Measurements from ENCODE around the gene FUT8. TPM values are rescaled to one million over a fixed set of nuclear protein-coding genes. Genes with fewer than 3 reads are reported as not detected.

FUT8 gene
- total and polyA plus RNA-seq, 2 experiments from 2014 or later = 26.6 to 67.5 TPM

DNA sequence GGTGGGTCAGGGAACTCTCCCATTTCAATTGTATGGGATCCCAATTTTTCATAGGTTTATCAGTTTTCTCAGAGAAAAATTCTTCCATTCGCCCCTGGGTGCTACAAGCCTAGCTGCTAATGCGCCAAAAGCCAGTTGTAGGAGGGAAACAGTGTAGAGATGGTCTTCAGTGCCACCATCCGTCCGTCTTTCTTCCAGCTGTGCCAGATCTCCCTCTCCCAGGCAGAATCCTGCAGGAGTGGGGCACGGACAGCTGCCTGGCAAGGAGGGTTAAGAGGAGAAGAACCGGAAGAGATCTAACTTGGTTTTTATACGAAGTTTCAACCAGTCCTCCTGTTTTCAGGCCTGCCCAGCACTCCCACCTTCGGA is 38.9 kb upstream of the FUT8 start:
- 80% methylated on average over 8 of the region's 8 CpGs for WGBS (ENCODE audit: low lambda C conversion rate, missing lambda C conversion rate)
- H3K4me3 ChIP-seq = no peak overlapping the region

DNA sequence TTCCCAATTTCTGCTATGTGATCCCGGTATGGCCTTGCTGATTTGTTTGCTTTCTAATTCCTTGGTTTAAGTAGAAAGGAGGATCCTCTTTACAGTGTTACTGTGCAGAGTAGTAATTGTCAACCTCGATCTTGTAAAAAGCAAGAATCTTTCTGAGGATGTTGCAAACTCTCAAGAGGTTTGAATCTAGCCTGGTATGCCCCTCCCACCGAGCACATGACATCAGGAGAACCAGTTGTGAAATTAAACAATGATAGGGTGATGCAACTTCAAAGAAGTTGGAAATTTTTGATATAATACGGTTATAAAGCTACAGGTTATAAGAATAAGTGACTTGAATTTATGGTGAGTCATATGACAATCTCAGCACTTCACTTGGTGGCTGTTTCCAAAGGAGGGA is 35.0 kb upstream of the FUT8 start:
- H3K9me3 ChIP-seq (ENCODE audit: low read depth) = no peaks in the 10 kb centered on the region
- H3K4me3 ChIP-seq = no peak overlapping the region
- H4K20me1 ChIP-seq (ENCODE audit: insufficient read depth, poor library complexity, severe bottlenecking) = no peaks in the 10 kb centered on the region
- H3K36me3 ChIP-seq (replicated peaks; ENCODE audit: insufficient read depth, low read depth) = no peaks in the 10 kb centered on the region
- no peak overlapping the region for H2AFZ ChIP-seq
- H3K9me2 ChIP-seq (replicated peaks; ENCODE audit: insufficient read depth) = no peaks in the 10 kb centered on the region
- no peaks in the 10 kb centered on the region for H3K79me2 ChIP-seq
- TF ChIP-seq EZH2phosphoT487 (IDR thresholded peaks at IDR 0.05; ENCODE audit: low read depth, severe bottlenecking, unreplicated experiment) (no peak), EZH2 (IDR thresholded peaks at IDR 0.05; ENCODE audit: borderline replicate concordance) (no peak), CTCF (IDR thresholded peaks at IDR 0.05; ENCODE audit: poor library complexity) (no peak)
- no peak overlapping the region for H3K4me2 ChIP-seq
- no peak overlapping the region for H3K27ac ChIP-seq
- H3K4me1 ChIP-seq (ENCODE audit: insufficient read depth) = no peaks in the 10 kb centered on the region
- WGBS (ENCODE audit: low lambda C conversion rate, missing lambda C conversion rate) = 75% methylated on average over 4 of the region's 4 CpGs
- DNase-seq (ENCODE audit: low spot score) = no peak
- H3K27me3 ChIP-seq = no peaks in the 10 kb centered on the region

More for the DNA sequence above, 38.9 kb upstream of the FUT8 start:
- Histone ChIP-seq H3K36me3 (replicated peaks; ENCODE audit: insufficient read depth, low read depth) (no peaks in the 10 kb centered on the region), H3K4me2 (no peak overlapping the region), H3K27me3 (no peaks in the 10 kb centered on the region), H3K27ac (peak overlapping the region; percentile 9), H3K79me2 (no peaks in the 10 kb centered on the region), H3K4me1 (ENCODE audit: insufficient read depth) (no peaks in the 10 kb centered on the region), H2AFZ (no peak overlapping the region), H4K20me1 (ENCODE audit: insufficient read depth, poor library complexity, severe bottlenecking) (no peaks in the 10 kb centered on the region), H3K9me3 (ENCODE audit: low read depth) (no peaks in the 10 kb centered on the region), H3K9me2 (replicated peaks; ENCODE audit: insufficient read depth) (no peaks in the 10 kb centered on the region)
- TF ChIP-seq EZH2 (IDR thresholded peaks at IDR 0.05; ENCODE audit: borderline replicate concordance) = no peak
- no peak for TF ChIP-seq EZH2phosphoT487 (IDR thresholded peaks at IDR 0.05; ENCODE audit: low read depth, severe bottlenecking, unreplicated experiment)
- no peak for TF ChIP-seq CTCF (IDR thresholded peaks at IDR 0.05; ENCODE audit: poor library complexity)
- DNase-seq (ENCODE audit: low spot score) = no peak

GRCh38 chr14:65382586-65382985 is 29.9 kb upstream of the FUT8 start:
- Histone ChIP-seq H4K20me1 (ENCODE audit: insufficient read depth, poor library complexity, severe bottlenecking) (no peaks in the 10 kb centered on the region), H3K27me3 (no peaks in the 10 kb centered on the region), H2AFZ (no peak overlapping the region), H3K9me3 (ENCODE audit: low read depth) (no peaks in the 10 kb centered on the region), H3K9me2 (replicated peaks; ENCODE audit: insufficient read depth) (no peaks in the 10 kb centered on the region), H3K27ac (no peak overlapping the region), H3K4me1 (ENCODE audit: insufficient read depth) (no peaks in the 10 kb centered on the region), H3K4me2 (no peak overlapping the region), H3K36me3 (replicated peaks; ENCODE audit: insufficient read depth, low read depth) (no peaks in the 10 kb centered on the region), H3K79me2 (no peaks in the 10 kb centered on the region), H3K4me3 (no peak overlapping the region)
- WGBS (ENCODE audit: low lambda C conversion rate, missing lambda C conversion rate) = 92% methylated on average over 3 of the region's 3 CpGs
- TF ChIP-seq CTCF (IDR thresholded peaks at IDR 0.05; ENCODE audit: poor library complexity) = no peak
- no peak for TF ChIP-seq EZH2phosphoT487 (IDR thresholded peaks at IDR 0.05; ENCODE audit: low read depth, severe bottlenecking, unreplicated experiment)
- TF ChIP-seq EZH2 (IDR thresholded peaks at IDR 0.05; ENCODE audit: borderline replicate concordance) = no peak
- no peak for DNase-seq (ENCODE audit: low spot score)

DNA sequence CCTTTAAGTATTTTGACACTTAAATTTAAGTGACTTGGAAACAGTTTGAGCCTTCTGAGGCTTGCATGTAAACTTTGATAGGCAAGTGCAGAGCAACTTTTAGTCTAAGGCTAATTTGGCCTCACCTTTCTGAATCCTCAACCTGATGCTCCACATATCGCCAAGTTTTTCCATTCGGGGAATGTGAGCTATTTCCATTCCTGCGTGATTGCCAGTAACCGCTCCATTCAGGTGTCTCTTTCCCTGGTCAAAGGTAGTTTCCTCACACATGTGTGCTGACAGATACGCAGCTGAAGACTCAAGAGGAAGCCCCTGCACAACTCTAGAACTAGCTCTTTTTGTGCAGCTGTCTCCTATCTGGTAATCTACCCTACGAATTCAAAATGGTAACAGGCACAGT is 25.4 kb upstream of the FUT8 start:
- Histone ChIP-seq H3K4me1 (ENCODE audit: insufficient read depth) (no peaks in the 10 kb centered on the region), H3K9me2 (replicated peaks; ENCODE audit: insufficient read depth) (no peaks in the 10 kb centered on the region), H3K79me2 (no peaks in the 10 kb centered on the region), H3K4me3 (no peak overlapping the region), H3K36me3 (replicated peaks; ENCODE audit: insufficient read depth, low read depth) (no peaks in the 10 kb centered on the region), H2AFZ (no peak overlapping the region), H4K20me1 (ENCODE audit: insufficient read depth, poor library complexity, severe bottlenecking) (no peaks in the 10 kb centered on the region), H3K27me3 (no peaks in the 10 kb centered on the region), H3K4me2 (no peak overlapping the region), H3K9me3 (ENCODE audit: low read depth) (no peaks in the 10 kb centered on the region), H3K27ac (no peak overlapping the region)
- TF ChIP-seq EZH2 (IDR thresholded peaks at IDR 0.05; ENCODE audit: borderline replicate concordance) (no peak), CTCF (IDR thresholded peaks at IDR 0.05; ENCODE audit: poor library complexity) (no peak), EZH2phosphoT487 (IDR thresholded peaks at IDR 0.05; ENCODE audit: low read depth, severe bottlenecking, unreplicated experiment) (no peak)
- 87% methylated on average over 6 of the region's 6 CpGs for WGBS (ENCODE audit: low lambda C conversion rate, missing lambda C conversion rate)
- no peak for DNase-seq (ENCODE audit: low spot score)

All from hepatocyte (in vitro differentiated cells).